Sigmoid colon (tissue), 4 donors: ENCODE measurements around the gene PRKN.

Experiments used
- POLR2A ChIP-seq, 2 donors: fragments of 450-650 bp; IDR thresholded peaks; one replicate each; pipeline ENCODE4 v1.6.1; 2016; ENCODE audit warnings: antibody characterized with exemption in 2 of 2, mild to moderate bottlenecking in 2 of 2, moderate library complexity in 2 of 2
- POLR2AphosphoS5 ChIP-seq, 4 donors: sonication (generic); formaldehyde crosslinking; IDR thresholded peaks; one replicate each; pipeline ENCODE4 v1.6.1; 2017; ENCODE audit warnings: antibody characterized with exemption in 4 of 4
- TF ChIP-seq, protein P1 (sequence below), 4 experiments: fragments of 450-650 bp in 3 of 4; fragments of 200-600 bp in 1 of 4; IDR thresholded peaks; one replicate each; pipeline ENCODE4 v1.5.1; 2016 to 2019; ENCODE audit warnings: antibody characterized with exemption in 4 of 4, mild to moderate bottlenecking in 3 of 4, moderate library complexity in 2 of 4

DNA sequence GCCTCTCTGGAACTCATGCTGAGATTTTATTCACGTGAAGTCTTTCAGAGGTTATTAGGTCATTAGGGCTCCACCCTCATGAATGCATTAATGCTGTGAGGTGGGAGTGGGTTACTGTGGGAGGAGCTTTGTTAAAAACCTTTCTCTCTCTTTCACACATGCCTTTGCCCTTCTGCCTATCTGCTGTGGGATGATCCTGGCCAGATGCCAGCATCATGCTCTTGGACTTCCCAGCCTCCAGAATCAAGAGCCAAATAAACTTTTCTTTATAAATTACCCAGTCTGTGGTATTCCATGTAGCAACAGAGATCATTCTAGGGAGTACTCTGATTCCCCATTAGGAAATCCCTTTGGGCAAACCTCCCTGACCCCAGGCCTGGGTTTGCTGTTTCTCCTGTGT lies 1323.8 kb downstream of the PRKN start:
- no peak for TF ChIP-seq POLR2AphosphoS5 (IDR thresholded peaks at IDR 0.05)
- TF ChIP-seq, protein P1, sequence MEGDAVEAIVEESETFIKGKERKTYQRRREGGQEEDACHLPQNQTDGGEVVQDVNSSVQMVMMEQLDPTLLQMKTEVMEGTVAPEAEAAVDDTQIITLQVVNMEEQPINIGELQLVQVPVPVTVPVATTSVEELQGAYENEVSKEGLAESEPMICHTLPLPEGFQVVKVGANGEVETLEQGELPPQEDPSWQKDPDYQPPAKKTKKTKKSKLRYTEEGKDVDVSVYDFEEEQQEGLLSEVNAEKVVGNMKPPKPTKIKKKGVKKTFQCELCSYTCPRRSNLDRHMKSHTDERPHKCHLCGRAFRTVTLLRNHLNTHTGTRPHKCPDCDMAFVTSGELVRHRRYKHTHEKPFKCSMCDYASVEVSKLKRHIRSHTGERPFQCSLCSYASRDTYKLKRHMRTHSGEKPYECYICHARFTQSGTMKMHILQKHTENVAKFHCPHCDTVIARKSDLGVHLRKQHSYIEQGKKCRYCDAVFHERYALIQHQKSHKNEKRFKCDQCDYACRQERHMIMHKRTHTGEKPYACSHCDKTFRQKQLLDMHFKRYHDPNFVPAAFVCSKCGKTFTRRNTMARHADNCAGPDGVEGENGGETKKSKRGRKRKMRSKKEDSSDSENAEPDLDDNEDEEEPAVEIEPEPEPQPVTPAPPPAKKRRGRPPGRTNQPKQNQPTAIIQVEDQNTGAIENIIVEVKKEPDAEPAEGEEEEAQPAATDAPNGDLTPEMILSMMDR (IDR thresholded peaks at IDR 0.05): no peak
- TF ChIP-seq POLR2A (IDR thresholded peaks at IDR 0.05): no peak
